ENCODE results near the gene DENND1A.

The DENND1A gene

GRCh38 chr9:123414204-123414603, 515.7 kb downstream of the DENND1A start:
- DNase-seq (ENCODE audit: extremely low spot score): no peak
- CTCF ChIA-PET: no interaction called here
- POLR2A ChIA-PET: no interaction called here
- no peak for TF ChIP-seq CTCF (IDR thresholded peaks at IDR 0.05; ENCODE audit: control extremely low read depth, extremely low read depth, low read depth, missing control alignments)

GRCh38 chr9:123412171-123412820, 517.6 kb downstream of the DENND1A start:
- ChIA-PET CTCF (interaction anchor here (0.6 to 1.5 kb wide), 2 partner anchors 13 to 62 kb away, joined by 3 read pairs; no protein-coding TSS in a partner anchor), POLR2A (no interaction called here)
- no peak for TF ChIP-seq CTCF (IDR thresholded peaks at IDR 0.05; ENCODE audit: control extremely low read depth, extremely low read depth, low read depth, missing control alignments)
- DNase-seq (ENCODE audit: extremely low spot score): no peak

GRCh38 chr9:123411636-123412035, 518.3 kb downstream of the DENND1A start:
- DNase-seq (ENCODE audit: extremely low spot score): no peak
- CTCF ChIA-PET: interaction anchor here (1.5 kb wide), 1 partner anchor 61 kb away, joined by 3 read pairs; no protein-coding TSS in a partner anchor
- POLR2A ChIA-PET: interaction anchor here (0.6 kb wide), 1 partner anchor 114 kb away, joined by 3 read pairs; no protein-coding TSS in a partner anchor

GRCh38 chr9:123411191-123411590, 518.7 kb downstream of the DENND1A start:
- ChIA-PET POLR2A (interaction anchor here (0.6 kb wide), 1 partner anchor 114 kb away, joined by 3 read pairs; no protein-coding TSS in a partner anchor), CTCF (interaction anchor here (1.1 to 1.5 kb wide), 2 partner anchors 9 to 61 kb away, joined by 3 to 4 read pairs; no protein-coding TSS in a partner anchor)
- no peak for DNase-seq (ENCODE audit: extremely low spot score)
- no peak for TF ChIP-seq CTCF (IDR thresholded peaks at IDR 0.05; ENCODE audit: control extremely low read depth, extremely low read depth, low read depth, missing control alignments)

More at GRCh38 chr9:123411636-123412035, 518.3 kb downstream of the DENND1A start:
- TF ChIP-seq CTCF (IDR thresholded peaks at IDR 0.05; ENCODE audit: control extremely low read depth, extremely low read depth, low read depth, missing control alignments): no peak

GRCh38 chr9:123410281-123410910, 519.5 kb downstream of the DENND1A start:
- POLR2A ChIA-PET: no interaction called here
- DNase-seq (ENCODE audit: extremely low spot score): no peak
- no peak for TF ChIP-seq CTCF (IDR thresholded peaks at IDR 0.05; ENCODE audit: control extremely low read depth, extremely low read depth, low read depth, missing control alignments)
- CTCF ChIA-PET: interaction anchor here (1.1 to 1.5 kb wide), 2 partner anchors 8 to 60 kb away, joined by 3 to 4 read pairs; no protein-coding TSS in a partner anchor

- CTCF ChIA-PET: interaction anchor here (1.3 to 1.5 kb wide), 2 partner anchors 9 to 23 kb away, joined by 3 to 4 read pairs; no protein-coding TSS in a partner anchor
- no peak for TF ChIP-seq CTCF (IDR thresholded peaks at IDR 0.05; ENCODE audit: control extremely low read depth, extremely low read depth, low read depth, missing control alignments)
- DNase-seq (ENCODE audit: extremely low spot score): no peak
- POLR2A ChIA-PET: no interaction called here
These were observed 521.3 kb downstream of the DENND1A start for GRCh38 chr9:123408313-123409262.

Data from GM10248 (cell line).